Fibroblast of pulmonary artery (primary cell): ENCODE measurements around the gene OCRL.
A peak's percentile ranks its signal among the peaks of the same experiment; 100 is the strongest.

Experiments
- DNase-seq: peaks from one replicate; pipeline ENCODE4 v3.0.0-alpha.2; 2010; ENCODE audit warnings: low read depth
- H3K4me3 ChIP-seq: replicated peaks from 2 replicates; pipeline ENCODE4 v1.5.1; 2011; ENCODE audit warnings: low read depth, mild to moderate bottlenecking, control low read depth, low read length, moderate library complexity
- CTCF ChIP-seq: IDR thresholded peaks from 2 replicates; pipeline ENCODE4 v1.5.1; 2011; ENCODE audit warnings: mild to moderate bottlenecking, control low read depth, low read length, inconsistent platforms; ENCODE audit errors: missing control alignments

Gene OCRL

GRCh38 chrX:129637217-129638109 lies 97.4 kb downstream of the OCRL start:
- peak; percentile 76 for DNase-seq
- H3K4me3 ChIP-seq: no peak overlapping the region
- peak; percentile 74 for TF ChIP-seq CTCF

DNA sequence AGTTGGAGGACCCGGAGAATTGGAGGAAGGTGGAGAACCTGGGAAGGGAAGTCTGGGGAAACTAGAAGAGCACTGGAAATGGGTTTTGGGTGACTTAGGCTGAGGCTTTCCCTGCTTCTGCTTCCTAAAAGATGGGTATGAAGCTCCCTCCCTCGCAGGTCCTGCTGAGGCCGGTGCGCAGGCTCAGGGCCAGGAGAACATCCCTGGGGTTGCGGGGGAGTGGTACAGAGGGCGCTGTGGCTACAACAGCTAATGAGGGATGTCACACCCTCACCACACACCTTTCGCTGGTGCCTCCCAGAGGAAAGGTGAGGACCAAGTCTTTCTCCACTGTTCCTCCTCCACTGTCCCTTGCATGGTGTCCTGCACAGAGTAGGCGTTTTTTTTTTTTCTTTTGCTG lies 98.9 kb downstream of the OCRL start:
- no peak for TF ChIP-seq CTCF
- no peak for DNase-seq
- H3K4me3 ChIP-seq: no peak overlapping the region

GRCh38 chrX:129640737-129641136 lies 100.7 kb downstream of the OCRL start:
- no peak for DNase-seq
- no peak for TF ChIP-seq CTCF
- H3K4me3 ChIP-seq: no peak overlapping the region

DNA sequence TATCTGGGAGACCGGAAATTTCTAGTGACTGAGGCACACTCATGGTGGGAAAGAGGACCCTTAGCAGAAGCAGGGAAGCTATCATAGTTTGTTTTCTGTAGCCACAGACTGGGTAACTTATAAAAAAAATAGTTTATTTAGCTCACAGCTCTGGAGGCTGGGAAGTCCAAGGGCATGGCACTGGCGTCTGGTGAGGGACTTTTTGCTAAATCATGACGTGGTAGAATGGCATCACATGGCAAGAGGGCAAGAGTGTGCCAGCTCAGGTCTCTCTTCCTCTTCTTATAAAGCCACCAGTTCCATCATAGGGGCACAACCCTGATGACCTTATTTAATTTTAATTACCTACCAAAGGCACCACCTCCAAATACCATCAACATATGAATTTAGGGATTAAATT lies 101.4 kb downstream of the OCRL start:
- TF ChIP-seq CTCF: no peak
- DNase-seq: no peak
- no peak overlapping the region for H3K4me3 ChIP-seq

GRCh38 chrX:129641941-129642340 lies 101.9 kb downstream of the OCRL start:
- no peak for TF ChIP-seq CTCF
- peak; percentile 51 for DNase-seq
- H3K4me3 ChIP-seq: no peak overlapping the region
